Suprapubic skin (tissue), 4 donors: ENCODE data around the gene C2orf42.

Source experiments
- EP300 ChIP-seq: sonication (generic); formaldehyde crosslinking; IDR thresholded peaks from one replicate; pipeline ENCODE4 v1.6.1; 2017; ENCODE audit warnings: antibody characterized with exemption
- POLR2A ChIP-seq, 2 donors: fragments of 450-650 bp; IDR thresholded peaks; one replicate each; pipeline ENCODE4 v1.6.1; 2017; ENCODE audit warnings: antibody characterized with exemption in 2 of 2, mild to moderate bottlenecking in 2 of 2, moderate library complexity in 2 of 2
- POLR2AphosphoS5 ChIP-seq, 3 donors: sonication (generic); formaldehyde crosslinking; IDR thresholded peaks; one replicate each; pipeline ENCODE4 v1.6.1; 2017; ENCODE audit warnings: antibody characterized with exemption in 3 of 3
- TF ChIP-seq, protein P1 (sequence below), 2 donors: fragments of 200-600 bp in 1 of 2; fragments of 450-650 bp in 1 of 2; sonication (generic) in 1 of 2; IDR thresholded peaks; one replicate each; pipeline ENCODE4 v1.5.1; 2016 to 2019; ENCODE audit warnings: antibody characterized with exemption in 2 of 2, mild to moderate bottlenecking in 1 of 2, moderate library complexity in 1 of 2

DNA sequence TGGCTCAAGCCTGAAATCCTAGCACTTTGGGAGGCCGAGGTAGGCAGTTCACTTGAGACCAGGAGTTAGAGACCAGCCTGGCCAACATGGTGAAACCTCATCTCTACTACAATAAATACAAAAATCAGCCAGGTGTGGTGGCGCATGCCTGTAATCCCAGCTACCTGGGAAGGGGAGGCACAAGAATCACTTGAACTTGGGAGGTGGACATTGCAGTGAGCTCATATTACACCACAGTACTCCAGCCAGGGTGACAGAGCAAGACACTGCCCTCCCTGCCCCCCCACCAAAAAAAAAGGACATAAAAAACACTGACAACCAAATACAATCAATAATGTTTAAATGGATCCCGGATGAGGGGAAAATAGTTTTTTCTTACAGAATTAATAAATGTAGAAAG, 49.8 kb upstream of the C2orf42 start:
- TF ChIP-seq POLR2A (IDR thresholded peaks at IDR 0.05): no peak
- TF ChIP-seq, protein P1, sequence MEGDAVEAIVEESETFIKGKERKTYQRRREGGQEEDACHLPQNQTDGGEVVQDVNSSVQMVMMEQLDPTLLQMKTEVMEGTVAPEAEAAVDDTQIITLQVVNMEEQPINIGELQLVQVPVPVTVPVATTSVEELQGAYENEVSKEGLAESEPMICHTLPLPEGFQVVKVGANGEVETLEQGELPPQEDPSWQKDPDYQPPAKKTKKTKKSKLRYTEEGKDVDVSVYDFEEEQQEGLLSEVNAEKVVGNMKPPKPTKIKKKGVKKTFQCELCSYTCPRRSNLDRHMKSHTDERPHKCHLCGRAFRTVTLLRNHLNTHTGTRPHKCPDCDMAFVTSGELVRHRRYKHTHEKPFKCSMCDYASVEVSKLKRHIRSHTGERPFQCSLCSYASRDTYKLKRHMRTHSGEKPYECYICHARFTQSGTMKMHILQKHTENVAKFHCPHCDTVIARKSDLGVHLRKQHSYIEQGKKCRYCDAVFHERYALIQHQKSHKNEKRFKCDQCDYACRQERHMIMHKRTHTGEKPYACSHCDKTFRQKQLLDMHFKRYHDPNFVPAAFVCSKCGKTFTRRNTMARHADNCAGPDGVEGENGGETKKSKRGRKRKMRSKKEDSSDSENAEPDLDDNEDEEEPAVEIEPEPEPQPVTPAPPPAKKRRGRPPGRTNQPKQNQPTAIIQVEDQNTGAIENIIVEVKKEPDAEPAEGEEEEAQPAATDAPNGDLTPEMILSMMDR (IDR thresholded peaks at IDR 0.05): no peak
- no peak for TF ChIP-seq POLR2AphosphoS5 (IDR thresholded peaks at IDR 0.05)
- TF ChIP-seq EP300: no peak
